Esophagus muscularis mucosa (tissue), 4 donors: Measurements from ENCODE around the gene MACC1.

Experiments
- CTCF ChIP-seq, 3 experiments: fragments of 200-600 bp in 2 of 3; fragments of 450-650 bp in 1 of 3; sonication (generic) in 2 of 3; IDR thresholded peaks; one replicate each; pipeline ENCODE4 v1.5.1; 2017 to 2019; ENCODE audit warnings: antibody characterized with exemption in 3 of 3, mild to moderate bottlenecking in 2 of 3, moderate library complexity in 1 of 3
- EP300 ChIP-seq: sonication (generic); formaldehyde crosslinking; IDR thresholded peaks from one replicate; pipeline ENCODE4 v1.6.1; 2017; ENCODE audit warnings: antibody characterized with exemption
- POLR2A ChIP-seq: fragments of 450-650 bp; IDR thresholded peaks from one replicate; pipeline ENCODE4 v1.6.1; 2017; ENCODE audit warnings: antibody characterized with exemption, moderate library complexity, mild to moderate bottlenecking, low read depth
- POLR2AphosphoS5 ChIP-seq, 2 donors: sonication (generic); formaldehyde crosslinking; IDR thresholded peaks; one replicate each; pipeline ENCODE4 v1.6.1; 2017; ENCODE audit warnings: antibody characterized with exemption in 2 of 2

- no peak for TF ChIP-seq CTCF (IDR thresholded peaks at IDR 0.05)
- no peak for TF ChIP-seq POLR2A
- TF ChIP-seq EP300: no peak
- TF ChIP-seq POLR2AphosphoS5 (IDR thresholded peaks at IDR 0.05): no peak
These were observed 87.3 kb downstream of the MACC1 start for GRCh38 chr7:20129920-20130319.
